Mesothelial cell of epicardium (in vitro differentiated cells): ENCODE results near the gene STPG2. TPM values are rescaled to one million over a fixed set of nuclear protein-coding genes. Genes with fewer than 3 reads are reported as not detected.

Experiments
- DNase-seq, 2 experiments: peaks; one replicate each; pipeline ENCODE4 v3.0.0; 2021; ENCODE audit warnings: low spot score in 2 of 2; ENCODE audit not compliant: unreplicated experiment in 2 of 2
- H3K27ac Mint-ChIP-seq: 2 replicates; pipeline ENCODE4 v1.8.0; 2021; ENCODE audit warnings: mixed read lengths
- H3K27me3 Mint-ChIP-seq: 2 replicates; pipeline ENCODE4 v1.8.0; 2021; ENCODE audit warnings: low read depth, mixed read lengths
- H3K36me3 Mint-ChIP-seq: 2 replicates; pipeline ENCODE4 v1.8.0; 2021; ENCODE audit warnings: mixed read lengths
- H3K4me1 Mint-ChIP-seq: 2 replicates; pipeline ENCODE4 v1.8.0; 2021; ENCODE audit warnings: mixed read lengths
- H3K4me3 Mint-ChIP-seq: 2 replicates; pipeline ENCODE4 v1.8.0; 2021; ENCODE audit warnings: mild to moderate bottlenecking, moderate library complexity, mixed read lengths
- H3K9me3 Mint-ChIP-seq: 2 replicates; pipeline ENCODE4 v1.8.0; 2021; ENCODE audit warnings: mixed read lengths
- CTCF ChIP-seq: fragments of 200-600 bp; sonication (generic); IDR thresholded peaks from one replicate; pipeline ENCODE4 v1.5.0; 2021; ENCODE audit warnings: antibody characterized with exemption; ENCODE audit not compliant: unreplicated experiment
- total RNA-seq: library from RNA; stranded (reverse); gene quantifications from 3 replicates; pipeline ENCODE4 v1.2.1, GENCODE V29; 2021

The STPG2 gene
- total RNA-seq, 1 donor from 2014 or later = 0.85 TPM

GRCh38 chr4:97866821-97867556, 276.3 kb downstream of the STPG2 start:
- no peak for DNase-seq
- H3K9me3 Mint-ChIP-seq = peaks cover 21% of the 10 kb centered on the region
- H3K4me3 Mint-ChIP-seq = no peak overlapping the region

GRCh38 chr4:97851115-97851514, 292.2 kb downstream of the STPG2 start:
- TF ChIP-seq CTCF = no peak
- Mint-ChIP-seq H3K4me3 (no peak overlapping the region), H3K4me1 (no peaks in the 10 kb centered on the region), H3K27me3 (no peaks in the 10 kb centered on the region), H3K9me3 (peaks cover 17% of the 10 kb centered on the region), H3K36me3 (no peaks in the 10 kb centered on the region), H3K27ac (no peak overlapping the region)
- DNase-seq = no peak

More at GRCh38 chr4:97866821-97867556, 276.3 kb downstream of the STPG2 start:
- no peak overlapping the region for H3K27ac Mint-ChIP-seq
- no peaks in the 10 kb centered on the region for H3K27me3 Mint-ChIP-seq
- peaks cover 18% of the 10 kb centered on the region for H3K4me1 Mint-ChIP-seq
- TF ChIP-seq CTCF = no peak
- H3K36me3 Mint-ChIP-seq = no peaks in the 10 kb centered on the region

- no peak overlapping the region for H3K27ac Mint-ChIP-seq
- H3K27me3 Mint-ChIP-seq = no peaks in the 10 kb centered on the region
- no peak overlapping the region for H3K4me3 Mint-ChIP-seq
- no peak for DNase-seq
- no peak for TF ChIP-seq CTCF
- peaks cover 3% of the 10 kb centered on the region for H3K36me3 Mint-ChIP-seq
- H3K4me1 Mint-ChIP-seq = no peaks in the 10 kb centered on the region
- peaks cover 16% of the 10 kb centered on the region for H3K9me3 Mint-ChIP-seq
These were observed 297.5 kb downstream of the STPG2 start for GRCh38 chr4:97845758-97846157.

GRCh38 chr4:97841512-97841911, 301.8 kb downstream of the STPG2 start:
- TF ChIP-seq CTCF = no peak
- Mint-ChIP-seq H3K4me3 (no peak overlapping the region), H3K27ac (no peak overlapping the region), H3K36me3 (peaks cover 3% of the 10 kb centered on the region), H3K27me3 (no peaks in the 10 kb centered on the region), H3K9me3 (peaks cover 16% of the 10 kb centered on the region), H3K4me1 (peaks cover 11% of the 10 kb centered on the region)
- DNase-seq = no peak

GRCh38 chr4:97836662-97837061, 306.6 kb downstream of the STPG2 start:
- H3K9me3 Mint-ChIP-seq = peaks cover 25% of the 10 kb centered on the region
- TF ChIP-seq CTCF = no peak
- H3K27me3 Mint-ChIP-seq = no peaks in the 10 kb centered on the region
- no peak overlapping the region for H3K4me3 Mint-ChIP-seq
- peaks cover 11% of the 10 kb centered on the region for H3K4me1 Mint-ChIP-seq
- no peak for DNase-seq
- H3K36me3 Mint-ChIP-seq = peaks cover 2% of the 10 kb centered on the region
- no peak overlapping the region for H3K27ac Mint-ChIP-seq
